GM19035 (cell line): ENCODE data around the gene PDS5A.
"Not testable (repeated sequence)": the region's sequence is repeated elsewhere in the genome, so short reads cannot be mapped to it uniquely, and the experiment has no call there.

ENCODE experiments used
- ATAC-seq: cut with Tn5 transposase; IDR thresholded peaks from one replicate; pipeline ENCODE4 v1.9.1; 2021; ENCODE audit not compliant: unreplicated experiment

The PDS5A gene

GRCh38 chr4:39963656-39964055, 14.1 kb downstream of the PDS5A start:
- ATAC-seq, result no peak

GRCh38 chr4:39961311-39961877, 16.3 kb downstream of the PDS5A start:
- no peak for ATAC-seq

- no peak for ATAC-seq
Measured at GRCh38 chr4:39950861-39951481, 26.7 kb downstream of the PDS5A start.

- ATAC-seq, result no peak
Measured at GRCh38 chr4:39947963-39948362, 29.7 kb downstream of the PDS5A start.

GRCh38 chr4:39947417-39947816, 30.3 kb downstream of the PDS5A start:
- ATAC-seq, result no peak

- not testable (repeated sequence) for ATAC-seq
Measured at GRCh38 chr4:39944245-39944644, 33.5 kb downstream of the PDS5A start.

GRCh38 chr4:39942507-39942906, 35.2 kb downstream of the PDS5A start:
- ATAC-seq, result no peak

- ATAC-seq, result no peak
Measured at GRCh38 chr4:39941682-39942217, 36.0 kb downstream of the PDS5A start.

- ATAC-seq, result peak; percentile 42
Measured at GRCh38 chr4:39937683-39938268, 39.9 kb downstream of the PDS5A start.

- ATAC-seq, result no peak
Measured at GRCh38 chr4:39936565-39937418, 40.9 kb downstream of the PDS5A start.

GRCh38 chr4:39933671-39934590, 43.8 kb downstream of the PDS5A start:
- no peak for ATAC-seq

- ATAC-seq, result no peak
Measured at GRCh38 chr4:39932776-39933402, 44.8 kb downstream of the PDS5A start.

- no peak for ATAC-seq
Measured at GRCh38 chr4:39931441-39931901, 46.2 kb downstream of the PDS5A start.

- ATAC-seq, result no peak
Measured at GRCh38 chr4:39928538-39928937, 49.2 kb downstream of the PDS5A start.

GRCh38 chr4:39924014-39924413, 53.7 kb downstream of the PDS5A start:
- no peak for ATAC-seq

GRCh38 chr4:39922399-39922798, 55.3 kb downstream of the PDS5A start:
- no peak for ATAC-seq

- no peak for ATAC-seq
Measured at GRCh38 chr4:39913471-39913870, 64.2 kb downstream of the PDS5A start.

- ATAC-seq, result no peak
Measured at GRCh38 chr4:39910064-39910463, 67.6 kb downstream of the PDS5A start.

- ATAC-seq, result no peak
Measured at GRCh38 chr4:39908284-39908683, 69.4 kb downstream of the PDS5A start.

- ATAC-seq, result no peak
Measured at GRCh38 chr4:39905656-39906055, 72.1 kb downstream of the PDS5A start.
